GM18526 (cell line): ENCODE results near the gene ABCD3.

Source experiments
- POLR2A ChIP-seq: IDR thresholded peaks from 3 replicates; pipeline ENCODE4 v1.6.1; 2011; ENCODE audit not compliant: insufficient read length; ENCODE audit errors: extremely low read depth

The ABCD3 gene

GRCh38 chr1:94514095-94514727 lies 96.0 kb downstream of the ABCD3 start:
- TF ChIP-seq POLR2A = no peak

DNA sequence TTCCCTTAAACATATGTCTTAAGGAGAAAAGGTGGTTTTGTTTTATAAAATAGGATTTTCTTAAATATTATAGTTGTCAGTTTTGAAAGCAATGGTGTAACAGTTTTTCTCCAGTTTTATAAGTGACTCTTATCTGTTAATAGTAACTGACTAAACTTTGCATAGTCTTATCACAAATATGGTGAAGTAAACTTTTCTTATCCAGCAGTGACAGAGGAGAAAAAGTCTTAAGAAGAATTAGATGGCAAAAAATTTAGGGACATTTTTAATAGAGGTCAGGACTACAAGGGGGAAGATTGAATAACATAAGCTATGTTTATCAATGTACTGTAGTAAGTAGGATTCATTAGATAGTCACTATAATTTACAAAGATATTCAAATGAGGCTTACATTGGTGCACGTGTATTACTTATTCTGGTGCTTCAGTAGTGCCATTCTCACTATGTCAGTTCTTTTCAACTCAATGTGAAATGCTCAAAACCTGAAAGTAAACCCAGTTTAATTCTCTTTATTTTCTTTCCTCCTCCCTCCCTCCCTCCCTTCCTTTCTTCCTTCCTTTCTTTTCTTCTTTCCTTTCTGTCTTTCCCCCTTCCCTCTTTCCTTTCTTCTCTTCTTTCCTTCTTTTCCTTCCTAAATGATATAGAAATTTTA lies 97.2 kb downstream of the ABCD3 start:
- no peak for TF ChIP-seq POLR2A

GRCh38 chr1:94519351-94519750 lies 101.2 kb downstream of the ABCD3 start:
- no peak for TF ChIP-seq POLR2A

DNA sequence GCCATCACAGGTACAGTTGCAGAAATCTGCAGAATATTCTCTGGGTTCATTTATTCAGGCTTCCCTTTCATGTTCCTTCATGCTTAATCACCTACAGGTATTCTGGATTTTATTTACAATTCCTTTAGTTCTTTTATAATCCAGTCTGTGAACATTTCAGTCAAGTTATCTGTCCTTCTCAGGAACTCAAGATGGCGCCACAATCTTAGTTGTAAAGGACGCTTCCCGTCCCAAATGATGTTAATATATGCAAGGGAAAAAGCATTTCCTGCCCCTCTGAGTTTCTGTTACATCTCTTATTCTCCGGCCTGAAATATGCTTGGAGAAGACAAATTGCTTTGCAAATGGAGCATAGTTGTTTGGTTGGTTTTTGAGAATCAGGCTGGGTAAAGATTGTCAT lies 104.1 kb downstream of the ABCD3 start:
- TF ChIP-seq POLR2A = no peak

DNA sequence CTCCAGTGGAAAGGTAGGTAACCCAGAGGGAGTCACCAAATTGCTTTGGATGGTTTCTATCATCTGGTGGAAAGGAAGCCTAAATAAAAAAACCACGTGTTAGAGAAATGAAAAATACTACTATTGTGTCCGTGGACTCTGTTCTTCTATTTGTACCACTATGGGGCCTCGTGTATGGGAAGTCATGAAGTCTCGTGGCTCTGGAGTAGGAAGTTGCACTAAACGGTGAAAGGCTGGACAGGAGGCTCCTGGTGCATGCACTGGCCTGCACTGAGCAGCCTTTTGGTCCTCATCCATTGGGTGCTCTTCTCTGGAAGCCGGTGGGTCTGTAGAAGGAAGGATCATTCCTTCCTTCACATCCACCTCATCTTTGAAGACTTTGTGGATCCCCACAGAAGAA lies 106.3 kb downstream of the ABCD3 start:
- TF ChIP-seq POLR2A = no peak

GRCh38 chr1:94526152-94526980 lies 108.2 kb downstream of the ABCD3 start:
- TF ChIP-seq POLR2A = no peak

DNA sequence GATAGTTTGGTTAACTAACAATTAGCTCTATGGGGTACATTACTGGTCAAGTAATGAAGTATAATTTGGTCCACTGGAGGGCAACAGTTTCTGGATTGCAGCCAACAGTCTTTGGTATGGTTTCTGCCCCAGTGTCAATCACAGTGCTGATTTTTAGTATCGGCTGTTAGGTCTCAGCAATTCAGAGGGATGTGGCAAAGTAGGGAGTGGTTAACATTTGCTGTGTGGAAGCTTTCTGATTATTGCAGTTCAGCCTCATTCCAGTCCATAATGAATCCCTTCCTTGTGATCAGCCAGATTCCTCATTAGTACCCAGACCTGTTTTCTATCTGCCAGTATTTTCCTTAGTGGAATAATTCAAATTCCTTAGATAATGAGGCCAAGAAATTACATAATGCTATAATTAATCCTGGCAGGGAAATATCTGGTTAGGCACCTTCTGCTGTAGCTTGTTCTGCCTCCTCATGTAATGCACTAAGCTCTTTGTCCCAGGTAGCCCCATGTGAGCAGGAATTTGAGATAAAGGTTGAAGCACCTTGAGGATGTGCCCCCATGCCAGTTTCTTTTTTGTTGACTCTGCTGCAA lies 109.3 kb downstream of the ABCD3 start:
- TF ChIP-seq POLR2A = no peak

DNA sequence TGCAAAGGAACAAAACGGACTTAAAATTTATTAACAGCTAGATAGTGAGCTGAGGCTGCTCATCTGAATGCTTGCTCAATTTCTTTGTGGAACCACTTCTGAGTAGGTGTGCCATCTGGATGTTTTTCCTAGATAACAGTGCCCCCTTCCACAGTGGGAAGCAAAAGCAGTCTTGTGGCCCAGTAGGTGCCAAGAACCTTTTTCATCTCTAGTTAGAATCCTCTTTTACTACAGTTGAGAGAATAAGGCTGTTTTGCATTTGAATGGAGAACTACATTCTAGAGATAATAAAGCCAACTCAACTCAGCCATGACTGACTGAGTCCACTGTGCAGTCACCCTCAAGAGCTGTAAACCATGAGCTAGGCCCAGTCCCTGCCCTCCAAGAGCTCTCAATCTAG lies 110.1 kb downstream of the ABCD3 start:
- no peak for TF ChIP-seq POLR2A

DNA sequence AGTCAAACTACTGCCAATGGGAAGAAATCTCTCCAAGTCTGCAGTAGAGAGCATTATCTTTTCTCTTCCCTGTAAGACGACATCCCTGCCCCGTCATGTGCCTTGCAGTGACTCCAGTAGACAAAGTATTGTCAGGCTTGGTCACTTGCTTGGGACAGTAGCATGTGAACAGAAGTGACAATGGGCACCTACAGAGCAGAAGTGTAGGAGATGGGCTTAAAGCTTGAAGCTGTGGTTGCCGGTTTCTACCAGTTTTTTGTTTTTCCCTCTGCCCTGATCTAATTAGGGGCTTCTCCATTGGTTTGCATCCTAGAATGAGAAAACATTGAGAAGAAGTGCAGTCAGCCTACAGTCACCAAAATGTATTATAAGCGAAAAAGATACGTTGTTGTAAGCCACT lies 110.6 kb downstream of the ABCD3 start:
- no peak for TF ChIP-seq POLR2A

DNA sequence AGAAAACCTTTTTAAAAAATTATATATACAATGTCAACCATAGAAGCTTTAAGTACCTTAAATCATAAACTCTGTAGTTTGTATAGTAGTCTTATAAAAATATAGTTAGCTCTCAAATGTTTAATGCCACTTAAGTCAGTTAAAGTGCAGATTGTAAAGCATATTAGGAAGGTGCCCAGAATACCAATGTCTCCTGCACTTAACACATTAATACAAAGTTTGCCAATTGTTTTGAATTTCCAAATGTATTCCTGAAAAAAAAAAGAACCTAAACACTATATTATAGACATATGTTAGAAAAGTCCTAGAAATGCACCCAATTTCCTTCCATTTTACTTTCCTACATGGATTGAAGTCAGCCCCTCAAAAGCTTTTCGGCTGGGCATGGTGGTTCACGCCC lies 111.2 kb downstream of the ABCD3 start:
- TF ChIP-seq POLR2A = no peak

- no peak for TF ChIP-seq POLR2A
Measured at GRCh38 chr1:94530373-94530878, 112.2 kb downstream of the ABCD3 start.

DNA sequence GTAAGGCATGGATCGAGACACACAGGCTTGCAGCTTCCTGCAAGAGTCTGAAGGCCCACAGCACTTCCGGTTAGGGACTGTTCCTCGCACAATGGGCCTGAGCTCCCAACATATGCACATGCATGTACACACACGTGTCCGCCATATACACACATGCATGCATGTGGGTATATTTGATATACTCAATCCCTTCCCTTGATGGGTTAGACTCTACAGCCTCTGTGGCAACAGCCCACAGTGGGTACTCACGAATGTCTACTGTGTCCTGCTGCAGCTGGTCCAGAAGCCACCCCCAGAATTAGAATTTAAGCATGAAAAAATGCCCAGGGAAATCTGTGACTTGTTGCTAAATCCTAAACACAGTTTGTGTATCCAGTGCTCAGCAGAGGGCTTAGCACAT lies 113.5 kb downstream of the ABCD3 start:
- no peak for TF ChIP-seq POLR2A

DNA sequence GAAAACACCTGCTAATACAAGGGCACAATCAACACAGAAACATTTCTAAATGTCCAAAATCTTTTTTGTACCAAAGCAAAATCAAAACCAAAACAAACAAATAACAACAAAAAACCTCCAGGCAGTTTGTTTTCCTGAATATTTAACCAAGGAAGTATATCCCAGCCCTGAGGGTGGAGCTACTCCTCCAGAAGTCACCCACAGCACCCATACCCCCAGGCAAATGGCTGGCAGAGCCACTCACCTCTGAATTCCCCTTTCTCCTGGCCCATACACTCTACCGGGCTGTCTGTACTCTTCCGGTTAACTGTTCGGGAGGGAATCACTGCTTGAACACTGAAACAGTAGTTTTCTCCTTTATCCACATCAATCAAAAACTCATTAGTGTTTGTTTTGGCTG lies 113.9 kb downstream of the ABCD3 start:
- no peak for TF ChIP-seq POLR2A

DNA sequence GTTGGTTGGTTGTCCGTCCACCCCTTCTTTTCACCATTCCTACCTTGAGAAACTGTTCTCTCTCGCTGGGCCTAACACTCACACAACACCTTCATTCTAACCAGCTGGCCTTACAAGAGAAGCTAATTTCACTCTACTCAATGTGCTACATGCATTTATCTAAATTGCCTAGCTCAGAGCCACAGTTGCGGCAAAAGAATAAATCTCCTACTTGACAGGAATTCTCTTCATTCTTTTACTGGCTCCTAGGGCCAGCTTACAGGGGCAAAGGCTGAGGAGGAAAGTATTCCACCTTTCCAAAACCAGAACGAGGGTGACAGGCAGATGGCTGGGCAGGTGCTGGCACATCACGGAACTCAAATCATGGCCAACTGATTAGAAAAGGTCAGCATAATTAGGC lies 116.9 kb downstream of the ABCD3 start:
- TF ChIP-seq POLR2A = no peak

GRCh38 chr1:94535879-94536278 lies 117.7 kb downstream of the ABCD3 start:
- TF ChIP-seq POLR2A = no peak

DNA sequence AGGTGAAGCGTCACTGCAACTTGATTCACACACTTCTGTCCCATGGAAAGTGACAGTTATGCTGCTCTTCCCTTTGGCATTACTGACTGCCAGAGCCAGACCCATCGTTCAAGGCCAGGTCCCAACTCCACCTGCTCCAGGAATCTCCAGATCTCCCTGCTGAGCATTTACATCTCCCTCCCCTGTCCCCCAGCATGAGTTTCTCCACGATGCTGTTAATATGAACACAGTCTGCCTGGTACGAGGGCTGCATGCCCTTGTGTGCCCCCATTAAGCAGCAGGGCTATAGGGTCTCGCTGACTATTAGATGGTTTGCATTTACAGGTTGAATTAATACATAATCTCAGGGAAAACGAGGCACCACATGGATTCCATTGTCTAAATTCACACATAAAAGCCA lies 119.1 kb downstream of the ABCD3 start:
- TF ChIP-seq POLR2A = no peak
